Myocyte (in vitro differentiated cells): ENCODE measurements around the gene WARS2. TPM values are rescaled to one million over a fixed set of nuclear protein-coding genes. Genes with fewer than 3 reads are reported as not detected.
A peak's percentile ranks its signal among the peaks of the same experiment; 100 is the strongest.

Source experiments
- DNase-seq: peaks from one replicate; pipeline ENCODE4 v3.0.0-alpha.2; 2012; ENCODE audit warnings: low read depth
- total RNA-seq: library from RNA; depleted of rRNA; stranded (reverse); fragments of >200 nt; gene quantifications from 2 replicates; pipeline ENCODE4 v1.2.3, GENCODE V29; 2014

Gene WARS2
- total RNA-seq, 1 donor from 2014 or later: 12.8 TPM

DNA sequence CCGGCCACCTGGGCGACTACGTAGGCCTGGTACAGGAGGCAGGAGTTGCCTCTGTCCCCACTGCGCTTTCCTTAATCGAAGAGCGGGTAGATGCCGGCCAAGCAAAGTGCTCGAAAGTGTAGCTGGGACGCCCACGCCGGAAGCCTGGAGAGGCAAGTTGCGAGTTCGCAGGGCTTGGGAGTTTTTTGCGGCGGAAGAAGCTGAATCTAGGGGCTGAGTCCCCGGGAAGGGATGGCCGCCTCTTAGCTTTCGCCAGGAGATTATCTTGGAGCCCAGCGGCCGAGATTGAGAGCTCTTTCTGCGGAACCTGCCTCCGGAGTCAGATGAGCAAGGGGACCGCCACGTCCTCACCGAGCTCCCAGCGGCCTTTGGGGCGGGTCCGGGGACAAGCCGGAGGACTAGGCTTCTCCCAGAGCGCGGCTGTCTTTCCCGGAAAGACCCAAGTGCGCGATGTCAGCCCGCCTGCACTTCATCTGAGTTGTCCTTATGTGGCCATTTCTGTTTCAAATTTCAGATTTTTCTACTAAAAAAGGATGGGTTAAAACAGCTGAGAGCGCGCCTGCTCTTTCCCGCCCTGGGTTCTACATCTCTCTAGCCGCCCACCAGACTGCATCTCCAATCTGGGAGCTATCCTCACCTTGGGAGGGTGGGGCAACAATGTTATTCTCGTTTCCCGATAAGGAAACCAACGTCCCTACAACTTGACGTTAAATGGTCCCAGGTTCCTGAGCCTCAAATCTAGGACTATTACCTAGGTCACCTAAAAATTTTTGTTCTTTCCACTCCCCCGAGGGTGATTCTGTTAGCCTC lies 139.9 kb downstream of the WARS2 start:
- DNase-seq: no peak

DNA sequence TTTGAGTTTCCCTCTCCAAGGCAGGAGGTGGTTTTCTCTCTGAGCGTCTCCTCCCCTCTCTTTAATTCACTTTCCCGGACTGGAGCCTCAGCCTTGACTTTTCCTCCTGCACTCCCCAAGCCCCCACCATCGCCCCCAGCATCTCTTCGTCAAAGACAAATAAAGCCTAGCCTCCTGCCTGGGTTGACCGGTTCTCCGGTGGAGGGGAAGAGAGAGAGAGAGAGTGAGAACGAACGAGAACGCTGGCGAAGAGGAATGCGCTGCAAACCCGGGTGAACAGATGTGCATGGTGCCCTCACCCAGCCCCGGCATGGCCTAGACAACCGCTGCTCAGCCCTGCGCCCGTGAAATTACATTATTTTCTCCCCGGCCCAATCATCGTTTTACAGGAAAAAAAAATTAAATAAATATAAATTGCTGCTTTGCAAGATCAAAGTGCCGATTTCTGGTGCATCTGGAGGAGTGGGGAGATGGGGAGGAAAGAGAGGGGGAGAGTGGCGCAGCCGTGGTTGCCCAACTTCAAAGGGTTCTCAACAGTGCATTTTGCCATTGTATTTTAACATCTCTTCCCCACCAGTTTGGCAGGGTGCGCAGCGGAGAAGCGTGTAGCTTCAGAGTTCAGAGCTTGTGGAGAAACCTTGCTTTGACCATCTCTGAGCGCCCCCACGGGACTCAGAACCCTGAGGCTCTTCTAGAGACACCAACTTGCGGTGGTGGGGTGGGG lies 140.9 kb downstream of the WARS2 start:
- no peak for DNase-seq

DNA sequence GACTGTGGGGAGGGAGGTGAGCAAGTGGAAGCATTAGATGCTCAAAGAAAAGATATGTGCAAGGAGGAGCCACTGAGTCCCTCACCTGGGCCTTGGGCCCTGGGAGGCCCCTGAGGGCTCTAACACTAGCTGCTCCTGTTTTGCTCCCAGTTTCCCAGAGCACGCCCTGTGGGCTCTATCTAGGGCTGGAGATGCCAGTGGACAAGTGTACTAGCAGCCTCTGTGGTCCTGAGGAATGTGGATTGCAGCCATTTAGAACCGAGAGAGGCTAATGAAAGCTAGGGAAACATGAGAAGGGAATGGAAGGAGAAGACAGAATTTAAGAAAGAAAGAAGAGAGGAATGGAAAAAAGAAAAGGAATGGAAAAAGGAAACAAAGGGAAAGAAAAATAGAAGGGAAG lies 142.3 kb downstream of the WARS2 start:
- DNase-seq: peak; percentile 89

DNA sequence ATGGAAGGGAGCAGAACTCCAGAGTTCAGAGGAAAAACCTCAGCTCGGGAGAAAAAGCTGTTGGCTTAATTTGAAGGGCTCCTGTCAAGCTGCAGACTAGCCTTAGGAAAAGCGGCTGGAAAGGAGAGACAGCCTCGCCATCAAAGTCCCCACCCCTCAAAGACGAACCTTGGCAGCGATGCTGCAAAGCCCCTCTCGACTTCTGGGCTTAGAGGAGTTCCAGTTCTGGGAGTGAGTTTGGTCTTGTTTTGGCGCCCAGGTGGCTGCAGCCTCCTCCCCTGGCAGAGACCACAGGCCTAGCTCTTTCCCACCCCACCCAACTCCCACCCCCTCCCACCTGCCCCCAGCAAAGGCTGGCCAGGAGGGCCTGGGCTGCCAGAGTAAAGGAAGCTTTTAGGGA lies 143.2 kb downstream of the WARS2 start:
- no peak for DNase-seq

DNA sequence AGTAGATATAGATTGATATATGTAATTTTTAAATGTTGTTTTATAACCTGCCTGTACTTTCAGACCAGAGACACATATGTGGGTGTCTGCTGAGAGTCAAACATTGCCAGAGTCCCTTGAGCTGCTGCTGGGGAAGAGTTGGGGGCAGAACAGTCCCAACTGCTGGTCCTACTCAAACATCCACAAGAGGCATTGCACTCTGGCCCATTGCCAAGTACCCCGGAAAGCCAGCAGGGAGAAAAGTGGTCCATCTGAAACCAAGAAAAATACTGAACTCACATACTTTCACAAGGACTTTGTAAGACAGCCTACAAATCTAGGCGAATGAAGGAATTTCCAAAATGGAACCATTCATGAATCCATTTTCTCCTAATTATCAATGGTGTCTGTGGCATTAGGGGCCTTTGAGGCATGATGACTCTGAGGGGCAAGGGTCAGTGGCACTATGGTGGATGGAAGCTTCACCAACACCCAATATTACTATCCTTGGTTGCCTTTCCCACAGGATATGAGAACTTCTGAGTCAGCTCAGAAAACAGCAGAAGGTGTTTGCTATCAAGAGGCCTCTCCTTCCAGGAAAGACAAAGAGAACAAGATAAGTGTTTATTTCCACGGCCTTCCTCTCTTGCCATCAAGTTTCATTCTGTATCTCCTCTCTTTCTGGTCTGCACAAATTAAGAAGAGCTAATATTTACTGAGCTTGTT lies 145.0 kb downstream of the WARS2 start:
- no peak for DNase-seq

DNA sequence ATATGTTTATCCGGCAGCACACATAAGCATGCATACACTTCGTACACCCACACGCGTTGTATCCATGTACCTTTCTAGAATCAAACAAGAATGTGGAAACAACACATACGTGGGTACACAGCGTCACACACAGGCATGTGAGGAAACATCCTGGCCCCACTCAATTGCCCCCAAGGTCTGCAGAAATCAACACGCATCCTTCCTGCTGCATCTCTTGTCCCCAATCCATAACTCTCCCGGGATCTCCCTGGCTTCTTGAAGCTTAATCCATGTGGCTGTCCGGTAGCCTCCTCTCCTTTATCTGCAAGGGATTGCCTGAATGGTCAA lies 146.8 kb downstream of the WARS2 start:
- no peak for DNase-seq

DNA sequence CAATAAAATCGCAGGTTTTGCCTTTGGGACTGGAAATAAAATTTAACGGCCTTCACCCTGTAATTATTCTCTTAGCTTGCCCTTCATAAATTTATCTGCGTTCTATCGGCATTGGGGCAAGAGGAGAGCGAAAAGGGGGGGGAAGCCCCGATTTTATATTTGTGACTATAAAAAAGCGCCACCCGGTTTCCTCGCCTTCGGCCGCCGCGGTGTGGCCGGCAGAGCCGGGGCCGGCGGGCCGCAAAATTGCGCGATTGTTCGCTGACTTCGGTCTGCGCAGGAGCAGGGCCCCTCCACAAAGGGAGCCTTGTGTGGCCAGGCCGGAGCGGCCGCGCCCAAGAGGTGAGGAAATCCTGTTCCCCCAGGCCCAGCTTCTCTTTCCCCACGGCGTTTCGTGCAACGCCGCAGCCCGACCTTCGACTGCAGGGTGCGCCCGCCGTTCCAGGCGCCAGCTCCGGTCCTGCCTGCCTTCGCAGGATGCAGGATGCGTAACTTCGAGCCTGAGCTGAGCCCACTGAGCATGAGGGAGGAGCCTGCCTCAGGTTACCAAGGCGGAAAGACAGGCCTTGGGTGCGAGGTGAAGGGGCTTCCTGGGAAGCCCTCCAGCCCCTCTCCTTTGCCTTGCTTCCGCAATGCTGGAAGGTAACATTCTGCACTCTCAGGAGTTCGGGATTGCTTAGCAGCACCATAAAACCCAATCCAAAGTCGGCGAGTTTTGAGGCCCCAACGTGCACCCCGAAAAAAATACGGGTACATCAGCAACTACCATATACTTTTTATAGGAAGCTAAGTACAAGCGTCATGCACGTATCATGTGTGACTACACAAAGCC lies 147.4 kb downstream of the WARS2 start:
- no peak for DNase-seq

DNA sequence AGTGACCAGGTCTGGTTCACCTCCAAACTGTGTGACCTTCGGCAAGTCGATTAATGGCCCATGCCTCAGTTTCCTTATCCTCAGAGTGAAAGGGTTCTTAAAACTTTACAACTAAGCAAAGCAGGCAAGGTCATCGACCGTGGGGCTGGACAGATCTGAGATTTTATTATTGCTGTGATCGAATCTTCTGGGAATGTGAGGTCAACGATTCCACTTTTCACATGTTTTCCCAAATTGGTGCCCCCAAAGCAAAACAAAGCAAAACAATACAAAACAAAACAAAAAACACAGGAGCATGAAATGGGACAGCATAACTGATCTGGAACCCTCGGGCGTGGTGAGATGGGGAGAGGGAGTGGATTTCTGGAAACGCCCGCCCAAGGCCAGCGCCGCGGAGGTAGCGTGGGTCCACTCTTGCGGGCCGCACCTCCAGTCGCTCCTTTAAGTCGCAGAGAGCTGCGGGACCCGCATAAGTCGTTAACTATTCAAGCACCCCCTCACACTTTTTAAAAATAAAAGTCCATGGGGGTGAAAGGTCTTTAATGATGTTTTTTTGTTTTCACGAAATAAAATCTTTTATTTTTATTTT lies 148.1 kb downstream of the WARS2 start:
- no peak for DNase-seq

DNA sequence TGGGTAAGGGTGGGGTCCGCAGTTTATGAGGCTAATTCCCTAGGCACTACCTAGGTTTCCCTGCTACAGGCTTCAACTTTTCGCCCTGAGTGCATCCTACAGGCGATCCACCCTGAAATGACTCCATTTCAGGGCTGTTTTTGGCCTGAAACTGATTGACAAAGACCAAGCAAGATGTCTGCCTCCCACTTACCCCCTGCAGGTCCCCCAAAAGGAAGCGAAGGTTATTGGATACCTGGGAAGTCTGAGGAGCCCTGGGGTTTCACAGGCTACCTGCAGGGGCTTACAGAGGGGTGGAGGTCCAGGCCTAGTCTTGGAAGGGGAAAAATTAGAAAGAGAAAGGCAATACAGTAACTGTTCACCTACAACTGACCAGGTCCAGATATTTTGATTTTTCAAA lies 149.0 kb downstream of the WARS2 start:
- DNase-seq: no peak

DNA sequence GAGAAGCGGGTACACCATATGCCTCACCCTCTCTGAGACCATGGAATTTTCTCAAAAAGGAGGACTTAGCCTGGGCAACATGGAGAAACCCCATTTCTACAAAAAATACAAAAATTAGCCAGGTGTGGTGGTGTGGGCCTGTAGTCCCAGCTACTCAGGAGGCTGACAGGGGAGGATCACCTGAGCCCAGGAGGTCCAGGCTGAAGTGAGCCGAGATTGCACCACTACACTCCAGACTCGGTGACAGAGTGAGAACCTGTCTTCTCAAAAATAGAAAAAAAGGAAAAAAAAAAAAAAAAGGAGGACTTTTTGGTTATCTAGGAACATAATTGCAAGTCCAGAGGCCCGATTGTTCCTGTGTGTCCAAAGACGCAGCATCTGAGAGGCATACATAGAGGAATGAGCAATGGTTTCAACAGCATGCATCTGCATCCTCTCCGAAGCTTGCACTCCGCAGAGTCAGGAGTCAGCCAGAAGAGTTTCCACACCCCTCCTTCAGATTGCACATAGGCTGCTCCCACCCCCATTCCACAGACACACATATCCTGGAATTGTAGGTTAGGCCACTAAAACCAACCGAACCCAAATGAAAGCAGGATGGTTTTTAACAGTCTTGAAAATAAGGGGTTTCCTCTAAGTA lies 149.8 kb downstream of the WARS2 start:
- DNase-seq: no peak

DNA sequence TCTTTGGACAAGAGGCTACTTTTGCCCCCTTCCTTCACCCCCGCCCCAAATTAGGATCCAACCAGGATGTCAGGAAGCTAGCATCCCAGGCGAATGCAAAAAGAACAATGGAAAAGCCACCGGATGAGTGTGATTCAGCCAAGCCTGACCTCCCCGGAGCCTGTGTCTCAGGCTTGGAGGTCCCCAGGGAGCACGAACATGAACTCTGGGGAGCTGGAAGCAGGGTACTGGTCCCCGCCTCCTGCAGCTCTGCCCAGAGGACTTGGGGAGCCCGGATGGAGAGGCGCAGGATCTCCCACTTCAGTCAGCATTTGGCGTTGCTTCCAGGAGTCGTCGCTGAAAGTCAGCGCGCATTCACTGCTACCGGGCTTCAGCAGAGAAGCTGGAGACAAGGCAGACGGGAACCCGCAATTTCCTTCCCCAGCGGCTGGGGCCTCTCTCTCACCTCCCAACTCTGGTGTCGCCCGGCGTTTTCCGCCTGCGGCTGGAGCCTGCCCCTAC lies 150.5 kb downstream of the WARS2 start:
- no peak for DNase-seq

DNA sequence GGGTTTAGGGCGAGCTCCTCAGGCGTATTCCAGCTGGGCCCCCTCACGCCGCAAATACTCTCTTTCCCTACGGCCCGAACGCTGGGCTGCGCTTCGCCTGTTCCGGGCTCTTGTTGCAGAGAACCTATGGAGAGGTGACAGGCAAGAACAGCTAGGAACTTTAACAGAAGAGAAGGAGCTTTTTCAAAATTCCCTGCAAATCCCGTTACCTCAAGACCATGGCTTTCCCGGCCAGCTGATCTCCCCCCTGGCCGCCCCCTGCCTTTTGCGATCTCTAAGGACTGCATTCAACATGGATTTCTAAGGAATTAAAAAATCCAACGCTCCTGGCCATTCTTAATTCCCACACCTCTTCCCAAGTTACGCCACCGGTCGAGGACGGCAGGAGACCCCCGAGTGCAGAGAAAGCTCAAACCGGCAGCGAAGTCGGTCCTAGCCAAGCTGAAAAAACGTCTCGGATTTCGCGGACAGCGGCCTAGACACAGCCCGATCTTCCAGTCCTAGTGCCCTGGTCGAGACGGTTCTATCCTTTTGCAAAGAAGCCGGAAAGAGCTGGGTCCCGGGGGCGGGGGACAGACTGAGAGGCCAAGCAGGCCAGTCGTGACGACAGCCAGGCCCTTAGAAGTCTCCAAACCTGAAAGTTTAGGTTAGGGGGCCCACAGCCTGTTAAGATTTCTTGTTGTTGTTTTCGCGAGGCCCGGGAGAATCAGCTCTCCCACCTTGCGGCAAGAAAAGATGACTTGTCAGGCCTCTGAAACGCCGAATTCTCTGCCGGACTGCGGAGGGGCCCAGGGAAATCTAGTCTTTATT lies 151.2 kb downstream of the WARS2 start:
- no peak for DNase-seq

DNA sequence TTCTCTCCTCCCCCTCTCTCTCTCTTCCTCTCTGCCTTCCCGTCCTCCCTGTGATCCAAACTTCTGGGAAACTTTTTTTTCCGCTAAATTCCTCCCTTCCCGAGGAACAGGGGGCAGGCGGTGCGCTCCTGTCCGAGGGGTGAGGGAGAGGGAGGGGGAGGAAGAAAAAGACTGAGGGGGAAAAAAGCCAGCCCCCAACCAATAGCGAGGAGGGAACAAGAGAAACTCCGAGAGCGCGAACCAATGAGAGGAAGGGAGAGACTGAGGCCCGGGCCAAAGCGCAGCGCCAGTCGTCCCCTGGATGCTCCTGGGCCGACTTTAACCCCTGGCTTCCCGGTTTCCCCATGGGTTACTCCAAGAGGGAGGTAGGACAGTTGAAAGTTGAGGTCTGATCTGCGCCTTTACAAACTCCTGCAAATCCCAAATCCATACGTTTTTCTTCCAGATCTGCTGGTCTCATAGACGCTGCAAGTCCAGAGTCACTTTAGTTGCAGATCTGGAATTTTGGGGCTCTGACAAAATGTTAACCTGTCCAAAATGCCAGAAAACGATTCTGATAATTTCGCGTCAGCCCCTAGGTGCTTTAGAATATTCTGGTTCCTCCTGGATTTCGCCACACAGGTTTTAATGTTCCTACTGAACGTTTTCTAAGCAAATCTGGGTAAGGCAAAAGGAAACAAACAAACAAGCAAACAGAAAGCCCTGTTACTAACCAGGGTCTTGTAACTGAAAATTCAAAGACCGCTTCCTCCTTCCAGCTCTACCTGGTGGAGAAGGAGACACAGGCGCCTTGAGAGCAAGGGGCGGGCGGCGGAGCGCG lies 152.1 kb downstream of the WARS2 start, which contains the start of gene TBX15:
TSS of gene TBX15 (minus strand) at position 158 of the 820 bp plus-strand sequence. CDS start 548 bp downstream, outside the sequence.
- DNase-seq: no peak

DNA sequence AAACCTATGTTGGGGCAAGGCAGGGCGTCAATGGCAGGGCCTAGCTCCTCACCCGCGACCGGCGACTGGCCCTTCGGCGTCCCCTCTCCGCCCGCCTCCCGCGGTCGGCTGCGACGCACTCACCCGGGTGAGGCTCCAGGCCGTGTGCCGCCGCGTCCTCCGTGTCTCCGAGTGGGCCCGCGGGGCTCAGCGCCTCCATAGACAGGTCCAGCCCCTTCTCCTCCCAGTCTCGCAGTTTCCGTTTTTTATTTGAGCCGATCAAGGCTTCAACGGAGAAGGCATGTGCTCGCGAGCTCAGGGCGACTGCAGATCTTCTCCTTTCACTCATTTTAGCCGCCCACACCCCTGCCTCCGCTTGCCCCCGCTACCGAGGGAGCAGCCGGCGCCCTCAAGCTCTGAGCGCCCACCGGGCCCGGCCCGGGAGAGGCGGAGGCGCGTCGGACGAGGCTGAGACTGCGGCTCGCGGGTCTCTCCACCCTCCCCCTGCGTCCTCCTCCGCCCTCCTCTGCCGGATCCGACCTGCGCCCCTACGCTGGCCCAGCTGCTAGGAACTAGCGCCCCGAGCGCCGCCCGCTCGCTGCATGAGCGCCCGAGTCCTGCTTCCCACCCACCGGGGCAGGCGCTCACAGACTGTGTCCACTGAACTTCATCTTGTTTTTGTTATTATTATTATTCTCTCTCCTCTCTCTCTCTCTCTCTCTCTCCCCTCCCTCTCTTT lies 152.8 kb downstream of the WARS2 start:
- DNase-seq: peak; percentile 83

DNA sequence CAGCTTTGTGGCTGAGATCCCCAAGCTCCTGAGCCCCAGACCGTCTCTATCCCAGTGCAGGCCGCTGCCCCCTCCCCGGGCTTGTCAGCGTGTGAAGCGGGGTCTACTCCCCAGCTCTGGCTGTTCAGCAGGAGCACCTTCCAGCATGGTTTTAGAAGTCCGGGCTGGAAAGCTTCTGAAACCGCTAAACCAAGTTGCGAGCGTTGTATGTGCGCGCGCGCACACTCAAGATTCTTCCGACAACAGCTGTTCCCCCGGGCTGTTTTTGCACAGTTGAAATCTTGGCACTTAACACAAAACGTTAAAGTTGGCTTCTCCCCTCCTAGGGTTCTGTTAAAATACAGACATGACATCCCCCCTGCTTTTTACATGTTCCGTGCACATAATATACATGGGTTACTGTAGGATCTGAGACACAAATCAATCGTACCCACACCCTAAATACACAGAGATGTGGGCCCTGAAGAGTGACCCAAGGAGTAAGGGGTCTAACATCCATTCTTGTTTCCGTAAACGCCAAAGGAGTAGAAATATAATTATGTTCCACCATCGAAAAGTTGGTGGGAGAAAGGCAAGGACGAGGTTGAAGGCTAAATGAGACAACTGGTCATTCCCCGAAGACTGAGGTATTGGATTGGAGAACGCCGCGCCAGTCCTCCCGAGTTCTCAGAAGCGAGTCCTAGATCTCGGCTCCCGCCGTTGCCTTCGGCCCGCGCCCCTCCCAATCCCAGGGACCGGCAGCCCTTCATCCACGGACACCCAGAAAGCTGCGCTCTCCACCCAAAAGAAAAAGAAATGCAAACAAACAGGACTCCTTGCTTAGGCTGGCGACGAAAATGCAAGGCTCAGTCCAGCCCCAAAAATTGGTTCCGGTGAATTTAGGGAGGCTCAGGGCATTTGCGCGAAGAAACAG lies 153.6 kb downstream of the WARS2 start:
- DNase-seq: peak; percentile 87
